ENCODE results near the gene LHX1.

LHX1 gene

DNA sequence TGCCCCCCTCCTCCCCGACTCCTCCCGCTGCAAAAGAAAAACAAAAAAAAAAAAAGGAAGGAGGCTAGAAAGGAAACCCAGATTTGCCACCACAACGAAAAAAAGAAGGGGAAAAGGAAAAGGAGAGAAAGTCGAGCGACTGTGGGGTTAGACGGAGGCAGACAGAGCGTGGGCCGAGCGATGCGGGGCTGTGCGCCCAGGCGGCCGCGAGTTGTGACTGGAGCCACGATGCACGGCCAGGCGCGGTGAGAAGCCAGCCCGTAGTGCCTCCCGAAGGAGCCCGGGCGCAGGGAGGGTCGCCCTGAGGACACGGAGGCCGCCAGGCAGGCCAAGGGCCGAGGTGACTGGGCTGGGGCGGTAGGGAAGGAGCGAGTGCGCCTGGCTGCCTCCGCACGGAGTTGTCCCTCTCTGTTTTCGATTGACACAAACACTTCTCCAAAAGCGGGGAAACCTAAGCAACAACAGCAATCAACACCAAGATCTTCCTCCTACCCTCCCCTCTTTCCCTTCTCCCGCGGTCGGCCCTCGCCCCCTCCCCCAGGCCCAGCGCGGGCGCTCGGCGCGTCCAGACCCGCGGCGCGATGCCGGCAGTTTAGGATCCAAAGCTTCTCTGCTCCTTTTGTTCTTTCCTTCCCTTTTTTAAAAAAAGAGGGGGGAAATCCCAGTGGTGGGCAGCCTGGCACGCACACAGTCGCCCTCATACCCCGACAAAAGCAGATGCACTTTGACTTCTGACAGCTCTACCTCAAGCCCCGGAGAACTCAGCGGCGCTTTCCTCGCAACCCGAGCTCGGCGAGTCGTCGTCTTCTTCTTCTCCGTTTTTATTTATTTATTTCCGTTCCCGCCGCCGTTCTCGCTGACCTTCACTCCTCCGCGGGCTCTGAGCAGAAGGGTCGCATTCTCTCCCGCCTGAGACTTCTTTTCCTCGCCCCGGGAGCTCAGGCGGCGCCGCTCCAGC, at the start of gene LHX1:
Gene LHX1, plus strand, starts transcription at position 475 of the 958 bp plus-strand sequence. CDS start 723 bp downstream, outside the sequence.
- no peak for DNase-seq (ENCODE audit: low read depth, low spot score)

DNA sequence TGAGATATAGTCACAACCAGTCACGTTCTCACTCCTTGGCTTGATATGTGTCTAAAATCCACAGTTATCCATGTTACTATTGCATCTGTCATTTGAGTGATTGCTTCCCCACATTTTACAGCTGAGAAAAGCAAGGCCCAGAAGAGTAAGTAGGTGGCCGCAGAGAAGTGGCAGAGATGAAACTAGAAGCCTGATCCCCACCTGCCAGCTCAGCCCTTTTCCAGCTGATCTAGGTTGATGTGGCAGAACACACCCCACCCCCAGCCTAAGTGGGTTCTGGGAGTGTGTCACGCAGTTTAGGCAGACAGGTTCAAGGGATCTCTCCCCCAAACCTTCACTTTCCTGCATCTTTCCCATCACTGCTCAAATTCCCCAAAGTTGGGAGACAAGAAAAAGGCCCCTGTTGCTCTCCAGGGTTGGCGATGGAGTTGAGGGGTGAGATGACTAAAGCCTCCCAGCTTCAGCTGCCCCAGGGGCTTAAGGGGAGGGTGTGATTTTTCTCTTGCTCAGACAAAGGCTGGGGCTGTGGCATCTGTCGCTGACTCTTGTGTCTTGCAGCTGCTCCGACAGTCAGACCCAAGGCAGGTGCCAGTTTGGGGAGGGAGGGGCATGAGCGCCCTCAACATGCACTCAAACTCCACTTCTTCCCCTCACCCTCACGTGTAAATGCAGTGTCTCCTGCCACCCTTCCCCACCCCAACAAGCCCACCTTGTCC, 48.9 kb upstream of the LHX1 start:
- DNase-seq (ENCODE audit: low read depth, low spot score), result no peak

DNA sequence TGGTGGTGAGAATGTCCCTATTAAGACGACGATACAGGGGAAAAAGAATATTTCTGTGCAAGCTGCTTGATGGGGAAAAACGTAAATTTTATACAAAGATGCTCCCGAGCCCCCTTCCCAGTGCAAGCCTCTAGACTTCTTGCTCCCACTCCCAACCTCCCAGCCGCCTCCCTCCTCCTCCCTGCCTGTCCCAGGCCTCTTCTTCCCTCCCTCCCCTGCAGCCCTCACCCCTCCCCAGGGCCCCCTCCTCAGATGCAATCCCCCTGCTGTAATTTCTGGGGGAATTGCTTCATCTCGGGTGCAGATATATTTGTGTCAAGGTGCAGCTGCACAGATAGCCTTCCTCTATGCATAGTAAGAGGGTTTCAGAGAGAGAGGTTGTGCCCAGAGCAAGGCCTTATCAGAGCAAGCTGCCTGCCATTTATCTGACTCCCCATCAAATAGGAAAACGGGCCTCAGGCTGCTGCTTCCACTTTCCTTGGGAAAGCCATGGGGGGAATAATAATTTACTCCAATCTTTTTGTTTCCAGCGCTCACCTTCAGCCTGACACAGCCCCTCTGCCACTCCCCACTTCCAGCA, 47.4 kb upstream of the LHX1 start:
- DNase-seq (ENCODE audit: low read depth, low spot score), result no peak

DNA sequence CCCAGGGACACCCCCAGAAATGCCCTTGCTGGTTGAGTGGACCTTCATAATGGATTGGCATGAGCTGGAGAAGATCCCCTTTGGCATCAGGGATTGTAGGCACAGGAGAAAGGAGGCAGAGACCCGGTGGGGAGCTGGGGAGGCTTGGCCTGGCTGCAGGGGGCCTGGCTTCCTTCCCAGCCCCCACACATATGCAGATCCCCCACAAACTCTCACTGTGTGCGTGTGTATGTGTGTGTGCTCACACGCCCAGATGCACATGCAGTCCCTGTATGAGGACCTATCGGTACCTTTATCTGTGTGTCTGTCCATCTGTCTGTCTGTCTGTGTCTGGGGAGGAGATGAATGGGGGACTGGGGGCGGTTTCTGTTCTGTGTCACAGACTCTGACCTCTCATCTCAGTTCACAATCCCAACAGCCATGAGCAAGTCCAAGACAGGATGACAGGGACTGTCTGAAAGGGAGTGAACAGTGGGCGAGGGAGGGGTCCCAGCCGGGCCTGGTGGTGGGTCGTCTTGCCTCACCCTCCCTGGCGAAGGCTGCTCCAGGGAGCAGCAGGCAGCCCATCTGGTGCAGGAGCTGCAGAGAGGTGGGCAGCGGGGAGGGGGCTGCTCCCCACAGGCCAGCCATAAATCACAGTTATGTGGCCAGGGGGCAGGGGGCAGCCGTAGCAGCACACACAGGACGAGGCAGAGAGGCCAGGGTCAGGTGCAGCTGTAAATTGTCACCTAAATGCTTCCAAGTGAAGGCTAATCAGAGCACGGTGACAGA, 46.7 kb upstream of the LHX1 start:
- DNase-seq (ENCODE audit: low read depth, low spot score), result no peak

DNA sequence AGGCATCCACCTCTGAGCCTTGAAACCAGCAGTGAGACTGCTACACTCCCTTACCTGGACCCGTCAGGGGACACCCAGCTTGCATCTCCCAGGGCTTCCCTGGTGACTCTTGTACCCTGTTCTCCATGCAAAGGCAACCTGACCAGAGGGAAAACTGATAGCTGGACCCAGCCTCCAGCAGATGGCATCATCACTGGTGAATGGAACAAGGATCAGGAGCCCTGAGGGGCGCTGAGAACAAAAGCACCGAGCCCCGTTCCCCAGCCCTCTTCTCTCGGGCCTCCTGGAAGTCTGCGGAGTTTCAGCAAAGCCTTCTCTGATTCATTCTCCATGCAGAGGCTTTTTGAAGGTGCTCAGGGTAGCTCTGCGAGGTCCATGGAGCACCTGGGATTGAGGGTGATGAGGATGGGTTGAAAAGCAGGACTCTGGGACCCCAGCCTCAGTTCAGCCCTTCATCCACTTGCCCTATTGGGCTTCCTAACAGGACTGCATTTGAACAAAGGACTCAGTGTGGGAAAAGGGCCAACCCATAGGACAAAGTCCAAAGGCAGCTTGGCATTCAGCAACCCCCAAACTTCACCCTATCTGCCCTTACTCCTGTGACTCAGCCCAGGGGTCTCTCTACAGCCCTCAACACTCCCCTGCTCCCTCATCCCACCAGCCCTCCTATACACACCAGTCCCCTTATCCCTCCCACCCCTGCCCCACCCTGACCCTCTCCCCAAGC, 45.0 kb upstream of the LHX1 start:
- no peak for DNase-seq (ENCODE audit: low read depth, low spot score)

DNA sequence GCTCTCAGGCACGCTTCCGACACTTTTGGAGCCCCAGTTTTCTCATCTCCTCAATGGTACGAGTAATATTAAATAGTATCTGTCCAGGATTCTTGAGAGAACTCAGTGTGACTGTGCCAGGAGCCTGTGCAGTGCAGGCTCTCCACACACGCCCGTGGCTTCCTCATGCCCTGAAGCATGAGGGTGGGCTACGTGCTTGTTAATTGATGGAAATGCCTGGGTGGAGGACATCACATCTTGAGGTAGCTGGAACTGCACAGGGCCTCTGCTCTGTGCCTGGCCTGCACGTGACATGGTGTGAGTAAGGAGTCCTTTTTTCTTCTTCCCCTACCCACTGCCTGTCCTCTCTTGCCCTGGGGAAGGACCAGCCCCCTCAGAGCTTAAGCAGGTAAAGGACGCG, 43.1 kb upstream of the LHX1 start:
- DNase-seq (ENCODE audit: low read depth, low spot score), result no peak

DNA sequence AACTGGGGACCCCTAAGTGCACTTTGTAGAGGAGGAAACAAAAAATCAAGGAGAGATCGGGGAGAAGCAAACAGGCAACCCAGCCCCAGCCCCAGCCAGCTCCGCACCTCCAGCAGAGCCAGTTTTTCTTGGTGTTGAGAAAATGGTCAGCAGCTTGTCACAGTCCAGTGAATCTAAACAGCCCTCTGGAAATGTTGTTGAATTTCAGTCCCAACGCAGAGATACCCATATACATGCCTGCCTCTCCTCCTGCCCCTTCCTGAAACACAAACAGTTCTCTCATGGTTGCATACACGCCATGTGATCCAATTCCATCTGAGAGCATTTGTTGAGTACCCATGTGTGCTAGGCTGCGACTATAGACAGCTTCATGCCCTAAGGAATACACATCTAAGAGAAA, 42.4 kb upstream of the LHX1 start:
- no peak for DNase-seq (ENCODE audit: low read depth, low spot score)

DNA sequence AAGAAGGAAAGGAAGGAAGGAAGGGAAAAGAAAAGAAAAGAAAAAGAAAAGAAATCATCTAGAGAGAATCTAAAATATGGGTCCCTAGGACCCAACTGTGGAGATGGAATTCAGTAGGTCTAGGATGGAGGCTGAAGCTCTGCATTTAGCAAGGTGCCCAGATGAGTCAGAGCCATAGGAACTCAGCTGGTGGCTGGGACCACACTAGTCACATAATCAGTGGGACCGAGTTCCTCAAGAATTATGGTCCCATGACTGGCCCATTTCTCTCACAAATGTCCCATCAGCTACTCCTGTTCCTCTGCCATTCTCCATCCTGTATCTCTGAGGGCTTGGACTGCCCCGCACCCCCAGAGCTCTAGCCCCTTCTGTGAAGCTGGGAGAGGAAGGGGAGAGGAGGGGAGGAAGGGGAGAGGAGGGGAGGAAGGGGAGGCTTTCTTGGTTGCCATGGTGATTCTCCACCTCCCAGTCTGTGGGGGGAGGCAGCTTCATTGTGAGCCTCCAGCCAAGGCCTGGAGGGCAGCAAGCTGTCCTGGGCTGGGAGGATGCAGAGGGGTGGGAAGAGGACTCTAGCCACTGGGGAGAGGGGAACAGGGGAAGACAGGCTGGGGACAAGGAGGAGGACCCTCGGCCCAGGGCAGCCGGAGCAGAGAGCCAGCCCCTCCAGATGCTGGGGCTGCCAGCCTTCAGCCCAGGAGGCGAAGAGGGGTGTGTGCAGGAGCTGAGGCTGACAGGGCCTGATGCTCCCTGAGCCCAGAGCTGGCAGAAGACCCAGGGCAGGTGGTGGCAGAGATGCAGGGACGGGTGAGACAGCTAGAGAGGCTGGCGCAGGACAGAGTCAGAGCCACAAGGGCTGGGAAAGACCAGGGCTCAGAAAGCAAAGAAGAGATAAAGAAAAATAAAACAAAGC, 37.8 kb upstream of the LHX1 start:
- DNase-seq (ENCODE audit: low read depth, low spot score), result no peak

DNA sequence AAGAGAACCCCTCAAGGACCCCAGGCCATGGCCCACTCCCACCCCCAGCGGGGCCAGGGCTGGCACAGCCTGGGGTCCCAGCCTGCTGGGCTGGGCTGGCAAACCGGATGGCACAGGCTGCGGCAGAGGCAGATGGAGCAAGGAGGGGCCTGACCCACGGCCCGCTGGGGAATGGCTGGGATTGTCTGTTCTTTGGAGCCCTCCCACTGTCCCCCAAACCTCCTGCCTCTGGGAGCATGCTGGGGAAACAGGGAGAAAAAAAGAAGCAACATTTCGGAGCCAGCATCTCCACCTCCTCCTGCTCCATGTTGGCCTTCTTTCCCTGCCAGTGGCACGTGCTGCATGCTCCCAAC, 37.1 kb upstream of the LHX1 start:
- no peak for DNase-seq (ENCODE audit: low read depth, low spot score)

DNA sequence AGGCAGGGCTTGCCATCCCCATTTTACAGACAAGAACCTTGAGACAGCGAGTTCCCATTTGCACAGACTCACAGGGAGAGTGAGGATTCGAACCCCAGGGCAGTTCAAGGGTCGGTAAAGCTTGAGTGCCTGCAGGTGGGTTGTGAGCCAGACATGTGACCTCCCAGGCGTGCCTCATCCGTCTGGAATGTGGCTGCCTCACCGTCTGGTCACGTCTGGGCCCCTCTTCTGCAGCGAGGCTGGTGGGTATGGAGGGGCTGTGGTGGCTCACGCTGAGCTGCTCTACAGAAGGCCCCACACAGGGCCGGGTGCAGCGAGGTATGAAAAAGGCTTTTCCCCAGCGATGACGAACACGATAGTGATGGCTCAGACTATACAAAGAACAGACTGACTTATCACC, 35.8 kb upstream of the LHX1 start:
- no peak for DNase-seq (ENCODE audit: low read depth, low spot score)

DNA sequence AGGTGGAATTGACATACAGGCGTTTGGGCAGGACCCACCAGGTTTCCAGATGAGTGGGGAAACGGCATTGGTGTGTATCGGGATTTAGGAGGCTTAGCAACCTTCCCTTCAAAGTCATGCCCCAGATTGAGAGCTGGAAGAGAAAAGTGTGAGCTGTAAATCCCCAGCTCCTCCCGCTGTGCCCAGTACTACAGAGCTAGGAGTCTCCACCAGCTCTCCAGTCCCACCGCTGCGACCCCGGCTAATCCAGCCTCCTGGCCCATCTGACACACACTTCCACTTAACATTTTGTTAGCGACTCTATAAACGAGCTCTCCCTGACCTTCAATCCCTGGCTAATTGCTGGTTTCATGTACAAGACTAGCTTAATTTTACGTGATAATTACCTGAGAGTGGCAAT, 29.9 kb upstream of the LHX1 start:
- DNase-seq (ENCODE audit: low read depth, low spot score), result no peak

DNA sequence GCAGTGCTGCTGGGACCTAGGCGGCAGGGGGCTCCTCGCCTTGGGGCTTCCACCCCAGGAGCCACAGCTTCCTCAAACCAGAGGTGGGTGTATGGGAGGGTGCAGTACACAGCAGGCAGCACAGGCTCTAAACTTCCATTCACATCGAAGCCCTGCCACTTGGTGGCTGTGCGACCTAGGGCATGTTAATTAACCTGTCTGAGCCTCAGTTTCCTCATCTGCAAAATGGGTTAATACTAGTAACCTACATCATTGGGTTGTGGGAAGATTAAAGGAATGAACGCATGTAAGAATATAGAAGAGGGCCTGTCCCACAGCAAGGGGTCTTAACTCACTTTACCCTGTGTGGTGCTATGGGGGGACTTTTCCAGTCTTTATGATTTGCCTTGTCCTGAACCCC, 26.8 kb upstream of the LHX1 start:
- no peak for DNase-seq (ENCODE audit: low read depth, low spot score)

DNA sequence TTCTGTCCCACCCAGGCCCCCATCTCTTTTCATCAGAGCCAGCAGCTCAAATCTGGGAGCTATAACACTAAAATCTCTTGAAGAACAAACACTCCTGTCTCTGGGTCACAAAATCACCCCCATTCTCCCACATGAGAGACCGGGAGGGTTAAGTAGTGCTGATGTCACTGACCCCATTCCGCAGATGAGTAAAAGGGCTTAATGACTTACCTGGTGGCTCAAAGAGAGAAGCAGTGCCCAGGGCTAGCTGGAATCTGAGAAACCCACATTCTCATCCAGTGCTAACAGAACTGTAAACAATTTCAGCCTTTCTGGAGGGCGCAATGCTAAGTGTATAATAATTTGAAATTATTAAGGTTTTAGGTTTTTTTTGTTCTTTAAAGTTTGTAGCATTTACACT, 26.3 kb upstream of the LHX1 start:
- no peak for DNase-seq (ENCODE audit: low read depth, low spot score)

DNA sequence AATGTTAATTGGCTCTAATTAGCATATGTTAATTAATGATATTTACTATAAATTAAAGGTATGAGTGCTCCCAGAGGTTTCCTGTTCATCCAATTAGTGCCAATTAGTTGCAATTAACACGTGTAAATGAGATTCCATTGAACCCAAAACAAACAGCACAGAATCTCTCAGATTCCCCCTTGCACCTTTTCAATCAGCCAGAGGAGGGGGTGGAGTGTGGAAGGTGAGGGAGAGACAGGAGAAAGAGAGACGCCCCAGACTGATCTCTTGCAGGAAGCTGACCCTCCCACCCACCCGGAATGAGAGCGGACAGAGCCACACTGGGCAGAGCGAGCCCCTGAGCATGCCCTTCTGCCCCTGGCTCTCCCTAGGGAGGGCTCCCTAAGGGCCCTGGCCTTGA, 24.1 kb upstream of the LHX1 start:
- DNase-seq (ENCODE audit: low read depth, low spot score), result no peak

DNA sequence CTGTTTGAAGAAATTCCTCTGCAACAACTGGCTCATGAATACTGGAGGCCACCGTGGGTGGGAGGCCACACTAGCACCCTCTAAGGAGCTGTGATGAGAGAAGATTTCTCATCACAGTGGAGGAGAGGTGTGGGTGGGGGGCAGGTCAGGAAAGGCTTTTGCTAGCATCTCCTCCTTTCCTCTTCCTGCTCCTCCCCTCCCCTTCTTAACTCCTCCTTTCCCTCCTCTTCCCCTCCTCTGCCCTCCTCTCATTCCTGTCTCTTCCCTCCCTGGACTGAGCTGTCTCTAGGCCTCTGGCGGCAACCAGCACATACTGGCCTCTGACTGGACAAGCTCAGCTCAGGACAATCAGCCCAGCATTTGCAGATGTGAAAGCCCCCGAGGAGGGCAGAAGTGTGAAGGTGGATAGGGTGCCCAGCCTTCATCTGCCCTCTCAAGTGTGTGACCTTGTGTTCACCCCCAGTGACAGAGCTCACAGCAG, 19.0 kb upstream of the LHX1 start:
- no peak for DNase-seq (ENCODE audit: low read depth, low spot score)

DNA sequence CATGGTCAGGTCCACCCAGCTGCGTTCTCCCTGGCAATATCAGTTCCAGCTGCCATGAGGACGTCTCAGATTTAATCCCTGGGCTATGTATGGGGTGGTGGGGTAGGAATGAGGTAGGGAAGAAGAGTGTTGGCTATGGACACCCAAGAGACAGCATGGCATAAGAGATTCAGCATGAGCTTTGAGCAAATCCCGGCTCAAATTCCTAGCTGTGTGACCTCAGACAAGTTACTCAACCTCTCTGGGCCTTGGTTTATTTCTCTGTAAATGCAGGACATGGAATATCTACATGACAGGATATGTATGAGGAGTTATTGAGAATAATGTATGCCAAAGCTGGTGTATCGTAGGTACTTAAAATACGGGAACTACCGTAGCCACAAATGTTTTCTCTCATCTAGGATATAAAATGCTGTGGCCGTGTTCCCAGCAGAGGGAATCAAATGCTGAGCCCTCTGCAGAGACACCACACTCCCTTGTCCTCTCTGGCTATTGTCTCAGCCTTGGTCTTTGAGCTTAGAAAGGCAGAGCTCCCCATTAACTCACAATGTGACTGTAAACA, 17.8 kb upstream of the LHX1 start:
- no peak for DNase-seq (ENCODE audit: low read depth, low spot score)

DNA sequence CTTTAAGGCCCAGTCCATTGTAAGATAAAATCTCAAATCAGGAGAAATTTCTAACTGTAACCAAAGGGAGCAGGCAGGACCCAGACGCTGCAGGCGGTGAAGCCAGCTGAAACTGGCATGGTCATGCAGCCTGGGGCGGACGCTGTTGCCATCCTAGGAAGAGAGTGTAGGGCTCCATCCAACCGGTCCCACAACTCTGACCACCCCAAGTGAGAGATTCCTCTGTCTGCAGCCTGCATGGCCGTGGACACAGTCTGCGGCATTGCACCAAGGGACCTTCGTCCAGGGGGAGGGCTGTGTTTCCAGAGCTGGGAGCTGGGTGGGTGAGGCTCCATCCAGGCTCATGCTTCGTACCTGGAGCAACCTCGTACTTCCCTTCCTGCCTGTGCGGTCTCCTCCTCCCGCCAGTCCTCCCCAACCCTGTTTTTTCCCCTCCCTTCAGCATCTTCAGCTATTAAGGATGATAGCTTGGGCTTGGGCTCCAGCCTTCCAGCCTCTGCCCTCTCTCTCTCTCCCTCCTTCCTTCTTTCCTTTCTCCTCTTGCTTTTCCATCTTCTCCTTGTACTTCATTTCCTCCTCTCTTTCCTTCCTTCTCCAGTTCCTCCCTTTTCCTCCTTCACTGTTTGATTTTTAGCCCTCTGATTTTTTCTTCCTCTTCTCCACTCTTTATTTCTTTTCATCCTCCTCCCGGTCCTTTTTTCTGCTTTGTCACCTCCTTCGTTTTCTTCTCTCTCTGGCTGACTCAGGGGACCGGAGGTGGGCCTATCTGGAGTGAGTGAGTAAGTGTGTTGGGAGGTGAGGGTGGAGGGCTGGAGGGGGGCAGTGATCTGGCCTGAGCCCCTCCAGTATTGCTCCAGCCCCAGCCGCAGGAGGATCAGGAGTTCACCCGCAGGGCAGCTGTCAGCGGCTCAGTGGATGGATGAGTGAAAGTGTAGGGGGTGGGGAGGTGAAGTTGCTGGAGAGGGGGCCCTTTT, 17.0 kb upstream of the LHX1 start:
- no peak for DNase-seq (ENCODE audit: low read depth, low spot score)

DNA sequence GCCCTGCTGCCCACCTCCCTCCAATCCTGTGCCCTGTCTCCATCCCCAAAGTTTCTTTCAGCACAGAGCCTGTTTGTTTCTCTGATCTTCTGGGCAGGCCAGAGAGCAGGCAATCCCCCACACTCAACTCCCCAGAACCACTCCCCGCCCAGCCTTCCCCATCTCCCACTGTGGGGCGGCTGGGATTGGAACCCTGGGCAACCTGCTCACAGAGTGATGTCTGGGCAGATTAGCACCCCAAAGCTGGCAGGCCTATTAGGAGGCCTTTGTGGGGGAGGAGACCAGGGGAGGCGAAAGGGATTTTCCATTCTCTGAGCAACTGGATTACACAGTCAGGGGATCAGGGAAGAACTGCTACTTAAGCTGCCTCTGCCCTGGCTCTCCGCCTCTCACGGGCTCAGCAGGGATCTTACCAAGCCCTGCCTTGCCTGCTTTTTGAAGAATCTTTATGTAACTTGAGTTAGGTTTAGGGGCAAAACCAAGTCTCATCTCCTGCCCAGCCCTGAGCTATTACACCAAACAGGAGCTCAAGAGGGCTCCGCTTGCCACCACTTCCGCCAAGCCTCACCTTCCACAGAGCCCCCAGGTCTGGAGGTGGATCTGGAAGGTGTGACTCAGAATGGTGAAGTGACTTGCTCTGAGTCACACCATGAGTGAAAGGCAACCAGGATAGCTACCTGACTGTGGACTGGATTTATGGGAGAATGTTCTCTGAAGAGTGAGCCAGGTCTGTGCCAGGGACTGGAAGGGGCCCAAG, 16.0 kb upstream of the LHX1 start:
- no peak for DNase-seq (ENCODE audit: low read depth, low spot score)
